Activated naive CD8-positive, alpha-beta T cell treated with anti-CD3 and anti-CD28 coated beads, Interleukin-2, amount 50 U/mL, for 16 hours (primary cell): Measurements from ENCODE around the gene TMOD1.

Experiments
- DNase-seq: peaks from one replicate; pipeline ENCODE4 v3.0.0-alpha.2; 2020; ENCODE audit warnings: low read depth, low spot score

The TMOD1 gene

DNA sequence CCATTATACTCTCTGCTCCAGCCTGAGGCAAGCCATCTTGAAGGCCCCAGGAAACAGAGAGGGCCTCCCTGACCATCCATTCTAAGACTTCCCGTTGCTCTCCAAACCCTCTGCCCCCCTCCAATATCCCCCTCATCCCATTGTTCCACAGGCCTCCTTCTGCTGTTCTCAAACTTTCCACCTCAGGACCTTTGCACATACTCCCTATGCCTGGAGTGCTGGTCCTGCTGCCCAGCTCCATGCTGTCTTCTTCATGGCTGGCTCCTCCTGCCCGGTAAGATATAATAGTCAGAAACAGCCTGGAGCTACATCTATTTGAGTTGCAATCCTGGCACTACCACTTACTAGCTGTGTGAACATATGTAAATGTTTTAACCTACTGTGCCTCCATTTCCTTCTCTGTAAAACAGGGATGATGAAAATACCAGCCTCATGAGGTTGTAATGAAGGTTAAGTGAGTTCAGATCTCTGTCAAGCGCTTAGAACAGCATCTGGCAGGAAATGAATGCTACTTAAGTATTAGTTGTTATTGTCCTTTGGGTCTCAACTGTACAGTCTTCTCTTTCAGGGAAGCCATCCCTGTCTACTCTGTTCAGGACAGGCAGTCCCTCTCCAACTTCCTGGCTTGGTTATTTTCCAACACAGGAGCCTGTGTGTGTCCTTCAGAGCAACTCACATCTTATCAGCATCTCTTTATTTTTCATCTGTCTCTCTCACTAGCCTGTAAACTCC, 45.8 kb downstream of the TMOD1 start:
- no peak for DNase-seq

DNA sequence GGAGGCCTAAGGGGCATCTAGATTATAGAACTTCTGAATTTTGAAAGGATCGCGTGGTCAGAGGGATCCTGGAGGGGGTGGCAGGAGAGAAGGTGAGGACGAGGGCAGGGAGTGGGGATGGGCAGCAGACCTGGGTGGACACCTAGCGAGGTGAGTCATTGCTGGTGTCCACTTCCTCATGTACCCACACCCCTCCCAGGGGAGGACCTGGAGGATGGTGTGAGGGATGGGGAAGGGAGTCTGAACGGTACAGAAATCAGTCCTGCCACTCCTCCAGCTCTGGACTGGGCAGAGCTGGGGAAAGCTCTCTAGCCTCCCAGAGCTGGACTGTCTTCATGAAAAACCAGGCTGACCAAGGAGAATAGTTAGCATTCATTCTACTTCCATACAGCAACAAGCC, 46.9 kb downstream of the TMOD1 start:
- no peak for DNase-seq

DNA sequence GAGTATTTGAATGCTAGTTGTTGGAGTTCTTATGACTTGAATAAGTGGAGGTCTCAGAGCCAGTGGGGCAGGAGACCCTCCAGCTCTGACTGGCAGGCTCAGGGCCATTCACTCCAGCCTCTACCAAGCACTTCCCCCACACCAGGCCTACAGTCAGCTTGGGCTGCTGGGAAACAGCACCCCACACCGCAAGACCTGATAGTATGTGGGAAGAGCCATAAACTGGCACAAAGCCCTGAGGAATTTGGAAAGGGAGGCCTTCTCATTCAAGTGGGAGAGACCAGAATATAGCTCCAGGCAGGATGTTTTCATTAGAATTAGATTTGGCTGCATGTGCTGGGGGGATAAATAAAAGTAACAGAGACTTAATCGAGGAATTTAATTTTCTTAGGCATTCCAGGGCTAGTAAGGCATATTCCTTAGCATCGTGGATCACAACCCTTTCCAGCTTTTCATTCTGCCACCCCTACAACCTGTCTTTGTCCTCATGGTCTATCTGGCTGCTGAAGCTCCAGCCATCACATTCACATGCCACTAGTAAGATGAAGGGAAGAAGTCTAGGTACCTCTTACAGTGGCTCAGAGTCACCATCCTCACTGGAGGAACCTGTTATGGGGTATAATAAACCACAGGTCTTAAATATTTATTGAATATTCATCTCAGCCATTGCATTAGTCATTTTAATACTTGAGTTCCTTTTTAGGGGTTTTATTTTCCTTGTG, 47.5 kb downstream of the TMOD1 start:
- DNase-seq: no peak

DNA sequence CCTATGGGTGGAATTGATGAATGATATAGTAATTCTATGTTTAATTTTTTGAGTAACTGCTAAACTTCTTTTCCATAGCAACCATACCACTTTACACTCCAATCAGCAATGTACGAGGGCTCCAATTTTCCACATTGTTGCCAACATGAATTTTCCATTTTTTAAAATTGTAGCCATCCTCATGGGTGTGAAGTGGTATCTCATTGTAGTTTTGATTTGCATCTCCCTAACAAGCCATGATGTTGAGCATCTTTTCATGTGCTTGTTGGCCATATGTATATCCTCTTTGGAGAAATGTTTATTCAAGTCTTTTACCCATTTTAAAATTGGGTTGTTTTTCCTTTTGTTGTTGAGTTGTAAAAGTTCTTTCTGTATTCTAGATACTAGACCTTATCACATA, 48.9 kb downstream of the TMOD1 start:
- DNase-seq: no peak

DNA sequence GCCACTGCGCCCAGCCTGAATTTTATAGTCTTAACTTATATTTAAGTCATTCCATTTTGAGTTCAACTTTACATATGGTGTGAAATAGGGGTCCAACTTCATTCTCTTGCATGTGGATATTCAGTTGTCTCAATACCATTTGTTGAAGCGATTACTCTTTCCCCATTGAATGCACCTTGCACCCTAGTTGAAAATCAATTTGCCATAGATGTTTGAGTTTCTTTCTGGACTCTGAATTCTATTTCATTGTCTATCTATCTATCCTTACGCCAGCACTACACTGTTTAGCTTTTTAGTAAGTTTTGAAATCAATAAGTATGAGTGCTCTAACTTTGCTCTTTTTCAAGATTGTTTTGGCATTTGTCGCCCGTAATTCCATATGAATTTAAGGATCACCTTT, 49.8 kb downstream of the TMOD1 start:
- DNase-seq: no peak

DNA sequence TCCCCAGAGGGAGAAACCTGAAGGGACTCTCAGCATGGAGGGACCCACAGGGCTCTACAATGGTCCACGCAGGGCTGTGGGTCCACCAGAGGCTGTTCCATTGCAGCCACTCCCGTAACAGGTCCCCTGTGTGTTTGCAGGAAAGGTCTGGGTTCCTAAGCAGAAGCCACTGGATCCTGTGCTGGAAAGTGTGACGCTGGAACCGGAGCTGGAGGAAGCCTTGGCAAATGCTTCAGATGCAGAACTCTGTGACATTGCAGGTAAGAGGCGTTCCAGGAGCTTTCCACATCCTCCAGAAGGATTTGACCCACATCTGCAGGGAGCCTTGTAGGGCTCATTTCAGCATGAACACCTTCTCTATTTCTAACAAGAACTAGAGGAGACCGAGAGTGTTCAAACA, 51.7 kb downstream of the TMOD1 start:
- DNase-seq: no peak

DNA sequence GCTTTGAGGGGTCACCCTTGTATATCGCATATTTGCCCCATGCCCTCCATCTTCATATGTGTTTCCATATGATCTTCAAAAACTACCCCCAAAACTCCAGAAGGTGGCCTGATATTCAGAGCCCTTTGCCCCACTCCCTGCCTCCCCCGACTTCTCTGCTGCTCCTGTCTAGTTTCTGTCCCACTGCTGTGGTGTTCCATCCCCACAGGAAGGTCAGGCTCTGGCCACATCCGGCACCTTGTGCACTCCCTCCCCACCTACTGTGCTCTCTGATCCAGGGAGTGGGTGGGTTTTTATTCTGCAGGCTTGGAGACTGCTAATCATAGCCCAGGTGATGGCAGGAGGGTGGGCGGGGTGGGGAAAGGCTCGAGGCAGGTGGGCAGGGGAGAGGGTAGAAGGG, 52.4 kb downstream of the TMOD1 start:
- no peak for DNase-seq

DNA sequence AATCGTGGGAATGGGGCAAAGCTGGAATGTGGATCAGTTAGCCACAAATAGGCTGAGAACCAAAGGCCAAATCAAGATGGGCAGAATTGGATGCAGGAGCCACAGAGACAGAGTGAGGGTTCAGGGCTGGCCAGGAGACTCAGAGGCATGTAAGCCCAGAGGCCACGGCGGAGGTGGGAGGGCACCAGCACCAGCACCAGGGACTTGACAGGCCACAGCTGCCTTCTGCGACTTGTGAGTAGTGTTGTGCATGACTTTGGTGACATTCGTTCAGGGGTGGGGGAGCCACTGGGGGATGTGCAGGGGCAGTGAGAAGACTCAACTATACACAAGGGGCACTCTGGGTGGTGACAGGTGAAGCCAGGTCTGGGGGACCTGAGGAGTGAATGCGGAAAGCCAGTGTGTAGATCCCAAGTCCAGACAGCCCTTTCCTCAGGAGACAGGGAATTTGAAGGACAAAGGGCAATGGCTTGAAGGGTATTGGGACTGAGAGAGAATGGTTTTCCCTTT, 53.2 kb downstream of the TMOD1 start:
- DNase-seq: no peak

DNA sequence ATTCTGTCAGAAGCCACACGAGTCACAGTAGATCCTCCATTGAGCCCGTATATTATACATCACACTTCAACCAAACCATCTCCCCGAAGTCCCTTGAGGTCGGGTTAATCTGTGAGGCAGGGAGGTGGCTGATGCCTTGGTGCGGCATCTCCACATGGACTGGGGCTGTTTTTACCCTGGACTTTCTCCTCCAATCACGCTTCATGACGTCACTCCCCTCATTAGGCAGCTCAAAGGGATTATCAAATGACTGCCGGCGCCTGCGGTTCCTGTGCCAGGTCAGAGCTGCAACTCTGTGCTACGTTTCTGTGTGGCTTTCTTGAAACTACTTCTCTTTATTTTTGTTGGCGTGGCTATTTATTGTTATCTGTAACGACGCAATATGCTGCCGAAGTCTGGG, 53.7 kb downstream of the TMOD1 start:
- DNase-seq: no peak

DNA sequence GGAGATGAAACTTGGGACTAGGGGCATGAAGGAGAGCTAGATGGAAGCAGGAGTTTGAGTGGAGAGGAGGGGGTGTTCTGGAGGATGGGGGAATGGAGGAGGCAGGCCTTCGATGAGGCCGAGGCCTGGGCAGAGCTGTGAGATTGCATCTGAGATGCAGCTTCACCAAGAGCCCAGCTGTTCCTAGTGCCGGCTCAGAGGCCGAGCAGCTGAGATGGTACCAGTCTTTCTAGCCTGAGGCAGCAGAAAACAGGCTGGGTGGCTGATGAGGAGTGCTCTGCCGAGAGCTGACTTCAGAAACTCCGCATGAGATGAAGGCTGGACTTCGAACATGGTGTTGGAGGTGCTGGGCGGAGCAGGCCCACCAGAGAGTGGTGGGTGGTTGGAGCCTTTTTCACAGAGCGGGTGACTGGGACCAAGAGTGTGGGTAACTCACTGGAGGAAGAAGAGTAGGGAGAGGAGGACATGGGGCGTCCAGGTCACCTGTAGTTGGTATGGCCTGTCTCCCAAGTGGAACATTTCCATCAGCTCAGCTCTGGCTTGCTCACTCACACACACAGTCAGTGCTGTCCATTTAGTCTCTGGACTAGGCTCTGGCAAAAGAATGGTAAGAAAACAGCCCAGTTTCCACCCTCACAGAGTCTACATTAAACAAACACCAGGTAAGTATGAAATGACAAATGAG, 54.7 kb downstream of the TMOD1 start:
- no peak for DNase-seq

DNA sequence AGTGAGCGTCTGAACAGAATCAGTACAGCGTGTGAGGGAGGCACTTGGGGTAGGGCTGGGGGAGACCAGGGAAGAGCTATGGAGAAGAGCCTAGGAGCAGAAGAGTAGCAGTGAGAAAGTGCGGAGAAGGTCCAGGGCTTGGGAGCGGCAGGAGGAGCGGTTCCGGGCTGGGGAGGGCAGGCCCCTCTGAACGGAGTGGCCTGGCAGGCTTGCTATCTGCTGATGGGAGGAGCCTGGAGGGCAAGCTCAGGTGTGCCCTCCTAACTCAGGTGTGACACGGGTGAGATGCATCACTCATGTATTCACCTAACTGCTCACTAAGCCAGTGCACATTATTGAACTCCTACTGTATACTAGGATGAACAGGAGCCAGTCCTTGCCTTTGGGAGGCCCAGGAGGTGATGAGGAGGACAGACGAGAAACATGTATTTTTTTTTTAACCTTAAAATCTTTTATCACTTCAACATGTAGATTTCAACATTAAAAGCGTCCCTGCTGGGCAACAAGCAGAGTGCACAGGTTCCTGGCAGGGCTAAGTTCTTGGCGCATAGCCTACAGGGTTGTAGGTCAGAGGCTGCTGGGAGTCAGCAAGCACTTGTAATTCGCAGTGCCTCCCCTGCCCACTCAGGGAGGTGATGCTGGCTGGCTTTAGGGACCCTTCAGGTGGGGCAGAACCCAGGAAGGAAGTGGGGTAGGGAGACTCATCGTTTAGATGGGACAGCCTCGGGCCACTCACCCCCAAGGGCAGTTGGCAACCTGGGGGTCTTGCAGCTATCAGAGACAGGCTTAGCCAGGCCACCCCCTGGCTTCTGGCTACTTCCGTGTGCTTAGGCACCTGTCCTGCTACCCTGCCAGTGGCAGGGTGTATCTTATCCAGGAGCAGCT, 55.5 kb downstream of the TMOD1 start:
- DNase-seq: no peak

DNA sequence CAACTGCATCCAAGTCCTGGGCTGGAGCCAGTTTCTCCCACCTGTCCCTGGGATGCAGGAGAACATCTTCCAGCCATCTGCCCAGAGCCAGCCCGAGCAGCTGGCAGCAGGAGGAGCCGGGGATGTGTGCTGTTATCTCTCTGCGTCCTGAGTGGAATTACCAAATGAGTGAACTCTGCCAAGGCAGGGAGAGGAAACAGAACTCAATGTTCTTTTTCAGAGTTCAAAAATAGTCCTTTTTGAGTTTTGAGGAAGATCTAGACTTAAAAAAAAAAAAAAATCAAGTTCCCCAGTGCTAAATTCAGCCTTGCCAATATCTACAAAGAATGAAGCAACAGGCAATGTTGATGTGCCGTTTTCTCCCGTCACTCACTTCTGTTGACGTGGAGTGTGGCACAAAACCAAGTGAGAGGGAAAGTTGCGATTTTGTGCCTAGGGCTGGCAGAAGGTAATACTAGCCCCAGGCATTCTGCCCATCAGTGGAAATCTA, 56.2 kb downstream of the TMOD1 start:
- no peak for DNase-seq

DNA sequence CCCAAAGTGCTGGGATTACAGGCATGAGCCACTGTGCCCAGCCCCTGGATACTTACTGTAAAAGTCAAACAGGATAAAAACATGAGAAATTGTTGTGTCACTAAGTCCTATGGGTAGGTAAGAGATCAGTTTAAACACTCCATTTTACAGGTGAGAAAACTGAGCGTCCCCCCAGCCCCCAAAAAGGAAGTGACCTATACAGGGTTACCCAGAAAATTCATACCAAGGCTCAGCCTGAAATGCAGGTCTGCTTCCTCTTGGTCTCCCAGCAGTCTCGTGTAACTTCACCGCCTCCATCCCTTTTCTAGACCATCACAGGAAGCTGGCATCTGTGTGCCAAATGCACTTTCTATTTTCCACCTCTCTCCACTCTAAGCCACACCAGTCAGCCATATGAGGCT, 57.2 kb downstream of the TMOD1 start:
- DNase-seq: no peak

DNA sequence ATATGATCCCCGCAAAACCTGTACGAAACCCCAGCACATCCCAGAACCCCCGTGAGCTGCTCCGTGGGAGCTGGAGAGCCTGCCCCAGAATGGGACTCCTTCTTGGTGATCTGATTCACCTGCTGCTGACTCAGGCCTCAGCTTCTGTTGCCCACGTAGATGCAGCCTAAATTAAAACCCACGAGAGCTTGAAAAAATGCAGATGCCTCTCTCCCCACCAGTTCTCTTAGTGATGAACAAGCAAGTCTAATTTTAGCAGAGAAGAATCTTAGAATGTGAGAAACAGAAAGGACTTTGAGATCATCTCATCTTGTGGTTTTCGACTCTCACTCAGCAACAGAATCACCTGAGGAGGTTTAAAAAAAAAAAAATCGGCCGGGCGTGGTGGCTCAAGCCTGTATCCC, 57.6 kb downstream of the TMOD1 start:
- DNase-seq: no peak

DNA sequence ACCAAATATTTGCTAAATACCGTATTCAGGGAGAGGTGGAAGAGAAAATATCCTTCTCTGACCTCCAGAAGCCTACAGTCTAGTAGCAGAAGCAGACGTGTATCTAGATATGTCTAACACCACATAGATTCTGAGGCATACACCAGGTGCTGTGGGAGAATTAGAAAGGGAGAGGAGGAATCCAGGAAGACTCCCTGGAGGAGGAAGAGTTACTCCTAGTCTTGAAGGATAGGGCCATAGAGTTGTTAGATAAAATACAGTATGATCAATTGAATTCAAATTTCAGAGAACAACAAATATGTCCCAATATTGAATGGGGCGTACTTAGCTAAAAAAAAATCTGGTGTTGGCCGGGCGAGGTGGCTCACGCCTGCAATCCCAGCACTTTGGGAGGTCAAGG, 58.7 kb downstream of the TMOD1 start:
- DNase-seq: no peak

DNA sequence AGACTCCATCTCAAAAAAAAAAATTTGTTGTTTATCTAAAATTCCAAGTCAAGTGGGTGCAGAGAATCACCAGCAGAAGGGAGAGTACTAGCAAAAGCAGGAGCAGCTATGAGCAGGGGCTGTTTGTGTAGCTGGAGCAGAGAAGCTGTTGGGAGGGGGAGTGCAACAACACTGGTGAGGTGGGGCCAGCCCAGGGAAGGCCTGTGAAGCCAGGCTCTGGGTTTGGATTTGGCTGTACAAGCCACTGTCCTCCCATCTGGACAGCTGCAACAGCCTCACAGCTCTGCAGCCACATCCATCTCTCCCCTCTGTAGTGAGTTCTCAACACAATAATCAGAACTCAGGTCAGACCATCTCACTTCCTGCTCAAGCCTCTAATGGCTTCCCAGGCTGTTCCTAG, 59.4 kb downstream of the TMOD1 start:
- no peak for DNase-seq

DNA sequence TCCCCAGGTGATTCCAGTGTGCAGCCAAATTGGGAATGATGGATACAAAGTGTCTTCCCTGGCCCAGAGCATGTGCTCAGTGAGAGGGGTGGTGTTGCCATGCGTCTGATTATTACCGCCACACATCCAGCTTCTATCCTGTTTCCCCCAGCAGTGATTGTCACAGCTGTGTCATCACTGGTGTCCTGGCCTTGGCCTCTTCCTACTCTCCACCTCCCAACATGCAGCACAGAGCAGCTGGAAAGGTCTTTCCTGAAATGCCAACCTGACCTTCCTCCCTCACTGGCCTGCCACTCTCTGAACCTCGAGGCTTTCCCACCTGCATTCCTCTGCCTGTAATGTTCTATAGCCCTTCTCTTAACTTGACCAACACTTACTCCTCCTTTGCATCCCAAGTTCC, 60.0 kb downstream of the TMOD1 start:
- no peak for DNase-seq

DNA sequence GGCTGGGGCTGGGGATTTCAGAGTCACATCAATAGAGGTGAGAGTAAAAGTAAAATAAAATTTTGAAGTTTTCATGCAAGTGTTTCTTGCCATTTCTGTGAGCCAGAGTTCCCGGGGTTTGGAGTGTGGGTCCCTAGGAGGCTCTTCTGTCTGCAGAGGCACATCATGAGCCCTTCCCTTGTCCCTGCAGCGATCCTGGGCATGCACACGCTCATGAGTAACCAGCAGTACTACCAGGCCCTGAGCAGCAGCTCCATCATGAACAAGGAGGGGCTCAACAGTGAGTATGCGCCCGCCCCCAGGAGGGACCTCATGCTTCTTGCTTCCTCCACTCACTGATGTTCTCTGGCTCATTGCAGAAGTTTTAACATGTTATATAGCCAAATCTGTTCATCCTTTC, 61.1 kb downstream of the TMOD1 start:
- DNase-seq: no peak

DNA sequence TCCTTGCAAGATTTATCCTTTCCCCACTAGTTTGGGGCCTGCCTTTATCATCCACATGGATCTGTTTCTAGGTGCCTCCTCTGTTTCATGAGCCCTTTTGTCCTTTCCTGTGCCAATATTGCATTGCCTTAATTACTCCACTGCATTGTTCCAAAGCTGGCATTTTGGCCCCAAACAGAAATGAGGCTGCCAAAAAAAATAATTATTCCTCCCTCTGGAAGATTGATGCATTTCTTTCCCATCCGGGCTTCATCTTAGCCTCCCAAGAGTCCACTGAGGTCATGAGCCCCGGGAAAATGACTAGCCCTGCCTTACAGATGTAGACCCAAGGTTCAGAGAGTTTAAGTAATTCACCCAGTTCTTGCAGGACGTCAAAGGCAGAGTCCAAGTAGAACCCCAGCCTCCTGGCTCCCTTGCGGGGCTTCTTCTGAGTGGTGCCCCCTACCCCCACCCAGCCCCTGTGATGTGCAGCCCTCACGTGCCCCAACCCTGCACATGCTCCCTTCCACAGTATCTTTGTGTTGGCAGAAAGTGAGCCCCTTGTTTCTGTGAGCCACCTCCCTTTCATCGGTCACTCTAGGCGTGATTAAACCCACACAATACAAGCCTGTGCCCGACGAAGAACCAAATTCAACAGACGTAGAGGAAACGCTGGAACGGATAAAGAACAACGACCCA, 62.1 kb downstream of the TMOD1 start:
- no peak for DNase-seq

DNA sequence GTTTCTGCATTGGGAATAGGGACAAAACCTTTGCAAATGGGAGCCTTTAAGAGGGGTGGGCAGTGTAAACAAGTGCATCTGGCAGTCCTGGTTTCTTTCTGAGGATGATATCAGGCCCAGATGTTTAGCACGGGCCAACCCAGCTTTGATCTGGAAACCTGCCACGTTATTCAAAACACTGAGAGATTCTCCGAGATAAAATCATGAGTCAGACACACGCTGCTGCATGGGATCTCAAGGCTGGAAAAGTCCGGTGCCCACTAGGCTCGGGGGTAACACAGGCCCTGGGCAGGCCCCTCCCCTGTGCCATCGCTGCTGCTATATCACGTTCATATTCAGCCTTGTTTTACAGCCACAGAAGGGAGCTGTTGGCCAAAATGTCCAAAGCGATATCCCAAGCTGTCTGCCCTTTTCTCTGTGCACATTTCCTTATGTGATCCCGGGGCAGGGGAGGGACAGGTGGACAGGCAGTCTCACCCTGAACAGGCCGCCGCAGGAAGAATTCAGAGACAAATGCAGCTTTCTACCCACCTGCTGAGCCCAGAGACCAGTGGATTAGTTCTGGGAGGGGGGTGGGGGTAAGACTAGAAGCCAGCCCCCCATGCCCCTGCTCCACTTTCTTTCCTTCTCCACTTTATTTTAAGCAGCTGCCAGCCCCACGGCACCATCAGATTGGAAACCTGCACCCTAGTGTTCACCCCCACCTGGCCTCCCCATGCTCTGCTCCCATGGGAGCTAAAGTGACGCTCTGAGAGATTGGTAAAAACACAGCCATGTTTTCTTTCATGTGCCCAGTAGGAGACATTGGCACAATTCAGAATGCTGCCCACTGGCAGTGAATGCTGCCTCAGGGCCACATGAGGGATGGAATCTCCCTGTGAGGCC, 63.1 kb downstream of the TMOD1 start:
- DNase-seq: no peak
